Measurements from ENCODE around the gene CEBPA.

CEBPA gene

GRCh38 chr19:33271246-33272021 is 30.9 kb downstream of the CEBPA start:
- TF ChIP-seq, protein P1, sequence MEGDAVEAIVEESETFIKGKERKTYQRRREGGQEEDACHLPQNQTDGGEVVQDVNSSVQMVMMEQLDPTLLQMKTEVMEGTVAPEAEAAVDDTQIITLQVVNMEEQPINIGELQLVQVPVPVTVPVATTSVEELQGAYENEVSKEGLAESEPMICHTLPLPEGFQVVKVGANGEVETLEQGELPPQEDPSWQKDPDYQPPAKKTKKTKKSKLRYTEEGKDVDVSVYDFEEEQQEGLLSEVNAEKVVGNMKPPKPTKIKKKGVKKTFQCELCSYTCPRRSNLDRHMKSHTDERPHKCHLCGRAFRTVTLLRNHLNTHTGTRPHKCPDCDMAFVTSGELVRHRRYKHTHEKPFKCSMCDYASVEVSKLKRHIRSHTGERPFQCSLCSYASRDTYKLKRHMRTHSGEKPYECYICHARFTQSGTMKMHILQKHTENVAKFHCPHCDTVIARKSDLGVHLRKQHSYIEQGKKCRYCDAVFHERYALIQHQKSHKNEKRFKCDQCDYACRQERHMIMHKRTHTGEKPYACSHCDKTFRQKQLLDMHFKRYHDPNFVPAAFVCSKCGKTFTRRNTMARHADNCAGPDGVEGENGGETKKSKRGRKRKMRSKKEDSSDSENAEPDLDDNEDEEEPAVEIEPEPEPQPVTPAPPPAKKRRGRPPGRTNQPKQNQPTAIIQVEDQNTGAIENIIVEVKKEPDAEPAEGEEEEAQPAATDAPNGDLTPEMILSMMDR (IDR thresholded peaks at IDR 0.05; ENCODE audit: control insufficient read depth, extremely low read depth, insufficient read depth), result no peak
- no peak for DNase-seq (ENCODE audit: low read depth)
- no peak overlapping the region for H3K4me3 ChIP-seq (ENCODE audit: low read depth, low read length)

DNA sequence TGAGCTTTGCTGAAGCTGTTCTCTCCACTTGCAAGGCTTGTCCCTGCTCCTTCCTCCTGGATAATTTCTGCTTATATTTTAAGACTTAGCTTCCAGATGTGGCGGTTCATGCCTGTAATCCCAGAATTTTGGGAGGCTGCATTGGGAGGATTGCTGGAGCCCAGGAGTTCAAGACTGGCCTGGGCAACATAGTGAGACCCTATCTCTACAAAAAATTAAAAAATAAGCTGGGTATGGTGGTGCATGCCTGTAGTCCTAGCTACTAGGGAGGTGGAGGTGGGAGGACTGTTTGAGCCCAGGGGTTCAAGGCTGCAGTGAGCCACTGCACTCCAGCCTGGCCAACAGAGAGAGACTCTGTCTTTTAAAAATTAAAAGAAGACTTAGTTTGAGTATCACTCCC is 31.6 kb downstream of the CEBPA start:
- no peak overlapping the region for H3K4me3 ChIP-seq (ENCODE audit: low read depth, low read length)
- TF ChIP-seq, protein P1 (IDR thresholded peaks at IDR 0.05; ENCODE audit: control insufficient read depth, extremely low read depth, insufficient read depth), result no peak
- DNase-seq (ENCODE audit: low read depth), result no peak

DNA sequence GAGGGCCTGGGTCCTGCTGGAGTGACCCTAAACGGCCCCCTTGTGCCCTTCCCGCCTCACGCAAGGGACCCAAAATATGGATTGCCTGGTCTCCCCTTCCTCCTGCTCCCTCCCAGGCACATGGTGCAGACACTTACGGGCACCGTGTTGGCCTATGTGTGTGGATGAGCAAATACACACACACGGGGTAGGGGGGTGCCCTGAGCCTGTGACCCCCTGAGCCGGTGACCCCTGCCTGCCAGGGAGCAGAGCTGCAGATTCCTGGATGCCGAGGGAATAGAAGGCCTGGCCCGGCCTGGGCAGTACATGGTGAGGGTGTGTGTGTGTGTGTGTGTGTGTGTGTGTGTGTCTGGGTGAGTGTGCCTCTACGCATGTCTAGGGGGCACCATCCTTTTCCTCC is 33.3 kb downstream of the CEBPA start:
- TF ChIP-seq, protein P1 (IDR thresholded peaks at IDR 0.05; ENCODE audit: control insufficient read depth, extremely low read depth, insufficient read depth), result no peak
- no peak overlapping the region for H3K4me3 ChIP-seq (ENCODE audit: low read depth, low read length)
- DNase-seq (ENCODE audit: low read depth), result no peak

DNA sequence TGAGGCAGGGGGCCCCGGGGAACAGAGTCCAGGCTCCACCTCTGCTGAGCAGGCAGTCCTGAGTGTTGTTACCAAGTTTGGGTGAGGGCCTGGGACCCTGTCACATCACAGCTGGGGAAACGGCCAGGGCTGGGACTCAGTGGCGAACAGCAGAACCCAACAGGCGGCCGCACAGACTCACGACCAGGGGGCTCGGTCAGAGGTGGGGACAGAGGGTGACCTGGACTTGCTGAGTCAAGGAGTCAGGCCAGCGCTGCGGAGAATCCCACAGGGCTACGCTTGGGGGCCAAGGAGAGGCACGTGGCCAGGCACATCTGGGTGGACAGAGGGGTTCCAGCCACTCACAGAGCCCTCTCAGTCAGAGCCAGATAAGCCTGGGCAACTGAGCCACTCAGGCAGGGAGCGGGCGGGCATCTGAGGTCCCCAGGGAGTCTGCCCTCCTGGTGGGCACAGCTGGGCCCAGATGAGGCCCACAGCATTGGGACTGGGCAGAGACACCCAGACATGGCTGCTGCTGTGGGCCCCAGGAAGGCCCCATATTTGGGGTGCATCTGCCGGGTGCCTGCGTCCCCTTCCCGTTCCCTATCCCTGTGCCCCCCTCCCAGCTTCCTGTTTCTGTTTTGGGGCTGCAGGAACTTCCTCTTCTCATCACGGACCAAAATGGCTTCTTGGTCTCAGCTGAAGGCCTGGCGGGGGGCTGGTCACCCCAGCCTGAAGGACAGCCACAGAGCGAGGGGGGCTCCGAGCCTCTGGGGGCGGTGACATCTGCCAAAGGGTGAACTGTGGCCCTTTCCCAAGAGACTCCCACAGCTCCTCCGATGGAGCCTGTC is 34.0 kb downstream of the CEBPA start:
- DNase-seq (ENCODE audit: low read depth), result no peak
- TF ChIP-seq, protein P1 (IDR thresholded peaks at IDR 0.05; ENCODE audit: control insufficient read depth, extremely low read depth, insufficient read depth), result no peak

DNA sequence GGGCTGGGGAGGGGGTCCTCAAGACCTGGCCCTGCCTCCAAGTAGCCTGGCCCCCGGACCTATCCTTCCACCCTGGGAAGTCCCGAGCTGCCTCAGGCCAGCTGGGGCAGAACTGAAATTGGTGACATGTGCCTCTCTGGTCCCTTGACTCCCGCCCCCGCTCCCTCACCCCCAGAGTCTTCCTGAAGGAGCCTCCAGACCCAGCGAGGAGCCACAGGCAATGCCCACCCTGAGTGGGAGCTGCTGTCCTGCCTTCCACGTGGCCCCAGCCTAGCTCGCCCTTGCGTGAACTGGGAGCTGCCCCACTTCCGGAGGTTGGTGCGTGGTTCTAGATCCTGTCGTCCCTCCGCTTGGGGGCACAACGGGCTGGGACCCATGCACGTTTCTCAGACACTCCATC is 34.6 kb downstream of the CEBPA start:
- TF ChIP-seq, protein P1 (IDR thresholded peaks at IDR 0.05; ENCODE audit: control insufficient read depth, extremely low read depth, insufficient read depth), result no peak
- no peak overlapping the region for H3K4me3 ChIP-seq (ENCODE audit: low read depth, low read length)
- DNase-seq (ENCODE audit: low read depth), result no peak

More for the DNA sequence above, 34.0 kb downstream of the CEBPA start:
- H3K4me3 ChIP-seq (ENCODE audit: low read depth, low read length), result no peak overlapping the region

DNA sequence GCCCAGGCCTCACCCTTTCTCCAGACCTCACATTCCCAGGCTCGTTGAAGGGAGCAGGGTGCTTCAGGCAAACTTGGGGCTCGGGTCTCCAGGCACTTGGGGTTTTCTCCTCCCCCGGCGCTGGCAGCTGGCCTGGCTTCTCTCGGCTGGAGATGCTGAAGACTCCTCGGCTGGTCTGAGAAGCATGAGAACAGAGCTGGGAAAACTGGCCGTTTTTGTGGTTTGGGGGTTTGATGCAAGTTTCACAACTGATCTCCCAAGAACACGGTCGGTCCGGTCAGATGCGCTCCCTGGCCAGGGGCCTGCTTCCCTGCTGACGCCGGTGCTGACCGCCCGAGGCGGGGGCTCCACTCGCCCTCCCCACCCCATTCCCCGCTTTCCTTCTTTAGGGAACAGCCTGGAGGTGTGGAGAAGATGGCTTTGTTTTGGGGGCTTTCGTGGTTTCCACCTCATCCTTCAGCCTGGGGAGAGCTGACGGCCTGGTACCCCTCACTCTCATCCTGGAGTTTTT is 35.3 kb downstream of the CEBPA start:
- no peak for DNase-seq (ENCODE audit: low read depth)
- H3K4me3 ChIP-seq (ENCODE audit: low read depth, low read length), result no peak overlapping the region
- TF ChIP-seq, protein P1 (IDR thresholded peaks at IDR 0.05; ENCODE audit: control insufficient read depth, extremely low read depth, insufficient read depth), result no peak
